ENCODE results near the gene IGLON5.

Gene IGLON5

DNA sequence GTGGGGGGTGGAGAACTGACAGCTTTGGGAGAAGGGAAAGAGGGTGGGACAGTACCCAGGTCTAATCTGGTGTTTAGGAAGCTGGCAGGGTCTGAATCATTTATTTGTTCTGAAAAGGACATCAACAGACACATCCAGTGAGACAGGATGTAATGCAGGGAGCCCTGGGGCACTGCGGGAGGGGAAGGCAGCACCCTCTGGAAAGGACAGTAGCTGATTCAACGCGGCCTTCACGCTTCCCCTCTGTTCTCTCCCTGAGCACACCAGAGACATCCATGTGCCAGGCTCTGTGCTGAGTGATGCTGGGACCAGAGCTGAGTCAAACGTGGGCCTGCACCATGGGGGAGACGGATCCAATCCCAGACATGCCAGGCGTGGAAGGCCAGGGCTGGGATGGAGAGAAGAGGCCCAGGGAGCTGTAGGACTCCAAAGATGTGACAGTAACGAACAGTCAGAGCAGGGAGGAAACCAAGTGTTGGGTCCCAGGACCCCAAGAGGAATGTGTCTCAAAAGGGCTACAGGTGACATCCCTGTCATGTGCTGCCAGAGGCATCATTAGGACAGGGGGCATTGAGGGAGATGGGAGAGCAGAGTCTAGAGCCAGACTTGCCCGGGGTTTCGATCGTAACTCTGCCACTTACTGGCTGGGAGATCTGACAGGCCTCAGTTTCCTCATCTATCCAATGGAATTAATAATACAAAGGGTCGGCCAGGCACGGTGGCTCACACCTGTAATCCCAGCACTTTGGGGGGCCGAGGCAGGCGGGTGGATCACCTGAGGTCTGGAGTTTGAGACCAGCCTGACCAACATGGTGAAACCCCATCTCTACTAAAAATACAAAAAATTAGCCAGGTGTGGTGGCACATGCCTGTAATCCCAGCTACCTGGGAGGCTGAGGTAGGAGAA is 53.0 kb downstream of the IGLON5 start:
- no peak for DNase-seq (ENCODE audit: low read depth in 2 of 2)

DNA sequence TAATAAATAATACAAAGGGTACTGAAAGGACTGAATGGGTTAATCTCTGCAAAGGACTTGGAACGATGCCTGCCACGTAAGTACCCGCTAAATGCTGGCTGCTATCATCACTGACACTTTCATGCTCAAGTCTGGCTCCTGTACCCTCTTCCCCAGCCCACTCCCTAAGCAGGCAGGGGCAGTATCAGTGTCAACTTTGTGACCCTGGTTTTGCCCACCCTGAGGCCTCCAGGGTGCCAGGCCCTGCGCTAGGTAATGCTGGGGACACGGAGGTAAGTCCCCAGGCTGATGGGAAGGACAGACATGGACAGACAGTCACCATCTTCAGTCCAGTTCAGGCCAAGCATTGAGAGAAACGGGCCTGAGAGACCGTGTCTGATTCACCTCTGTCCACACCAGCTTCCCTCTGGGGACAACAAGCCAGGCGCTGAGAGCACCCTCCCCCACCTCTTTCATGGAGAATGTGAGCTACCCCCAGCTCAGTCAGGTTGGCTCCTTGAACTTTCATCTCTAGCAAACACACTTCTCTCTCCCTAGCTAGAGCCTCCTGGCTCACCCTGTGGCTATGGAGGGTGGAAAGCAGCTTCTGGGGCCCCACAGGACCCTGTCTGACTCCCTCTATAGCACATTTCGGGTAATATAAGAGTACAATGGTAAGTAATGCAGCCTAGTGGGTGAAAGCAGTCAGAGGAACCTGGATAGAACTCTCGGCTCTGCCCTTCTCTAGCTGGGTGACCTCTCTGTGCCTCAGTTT is 53.9 kb downstream of the IGLON5 start:
- DNase-seq (ENCODE audit: low read depth in 2 of 2), result no peak

DNA sequence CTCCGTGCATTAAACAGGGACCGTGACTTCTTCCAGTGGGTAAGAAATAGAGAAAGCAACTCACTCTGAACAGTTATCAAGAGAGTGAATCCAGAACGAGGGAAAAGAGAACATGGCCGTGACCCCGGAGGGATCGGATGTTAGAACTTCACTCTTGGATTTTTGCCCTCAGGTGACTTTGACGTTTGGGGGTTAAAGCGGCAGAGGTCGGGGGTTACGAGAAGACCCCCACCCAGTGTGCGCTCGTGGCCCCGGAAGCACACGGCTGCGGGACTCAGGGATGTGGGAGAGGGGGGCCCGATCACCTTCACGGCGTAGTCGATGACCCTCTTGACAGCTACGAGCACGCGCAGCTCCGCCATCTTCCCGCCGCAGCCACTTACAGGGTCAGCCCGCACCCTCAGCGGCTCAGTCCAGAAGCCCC is 54.5 kb downstream of the IGLON5 start, which contains the start of gene ETFB:
ETFB (minus strand) TSS at position 424 of the 424 bp plus-strand sequence; CDS start at position 362, 62 bp downstream.
- DNase-seq (ENCODE audit: low read depth in 2 of 2), result no peak

DNA sequence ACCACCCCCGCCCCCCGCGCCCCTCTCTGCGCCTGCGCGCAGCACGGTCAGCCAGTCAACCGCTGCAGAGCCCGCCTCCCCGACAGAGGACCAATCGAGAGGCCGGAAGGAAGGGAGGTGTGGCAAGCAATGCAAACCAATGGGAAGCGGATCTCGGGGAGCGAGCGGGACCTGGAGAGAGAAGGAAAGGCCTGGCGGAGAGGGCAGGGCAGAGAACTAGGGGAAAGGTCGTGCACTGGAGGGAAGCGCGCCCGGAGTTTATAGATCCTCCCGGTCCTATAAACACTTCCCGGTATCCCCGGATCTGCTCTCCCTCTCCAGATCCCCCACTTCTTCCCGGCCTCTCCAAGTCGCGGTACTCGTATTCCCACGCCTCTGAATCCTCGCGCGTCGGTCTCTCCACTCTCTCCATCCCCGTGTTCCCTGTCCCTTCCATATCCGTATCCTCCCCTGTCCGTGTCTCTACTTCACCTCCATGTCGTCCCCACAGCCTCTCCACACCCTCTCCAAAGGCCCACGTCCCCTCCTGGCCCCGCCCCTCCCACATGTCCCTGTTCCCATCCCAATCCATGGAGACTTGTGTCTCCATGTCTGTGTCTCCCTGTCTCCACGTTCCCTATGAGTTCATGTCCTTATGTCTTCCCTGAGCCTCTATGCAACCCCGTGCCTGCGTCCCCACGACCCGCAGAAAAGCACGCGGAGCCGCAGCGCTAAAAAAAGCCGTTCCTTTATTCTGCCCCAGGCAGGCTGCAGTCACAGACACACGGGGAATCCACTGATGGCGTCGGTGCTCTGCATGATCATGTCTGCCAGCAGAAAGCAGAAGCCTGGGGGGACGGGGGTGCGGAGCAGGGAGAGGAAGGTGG is 55.2 kb downstream of the IGLON5 start:
- DNase-seq (ENCODE audit: low read depth in 2 of 2), result peak; percentile 88 to 92

DNA sequence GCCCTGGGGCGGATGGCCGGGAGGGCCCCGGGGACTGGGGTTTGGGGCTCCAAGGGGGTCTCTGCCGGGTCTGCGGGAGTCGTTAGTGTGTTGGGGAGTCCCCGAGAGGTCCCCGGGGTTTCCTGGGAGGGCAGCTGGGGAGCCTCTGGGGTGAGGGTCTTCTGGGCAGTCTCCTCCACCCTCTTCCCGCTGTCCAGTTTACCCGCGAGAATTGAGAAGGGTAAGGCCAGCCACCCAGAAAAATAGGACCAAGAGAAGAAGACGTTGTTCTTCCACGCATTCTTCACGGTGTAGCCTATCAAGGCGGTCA is 55.8 kb downstream of the IGLON5 start:
- no peak for DNase-seq (ENCODE audit: low read depth in 2 of 2)

DNA sequence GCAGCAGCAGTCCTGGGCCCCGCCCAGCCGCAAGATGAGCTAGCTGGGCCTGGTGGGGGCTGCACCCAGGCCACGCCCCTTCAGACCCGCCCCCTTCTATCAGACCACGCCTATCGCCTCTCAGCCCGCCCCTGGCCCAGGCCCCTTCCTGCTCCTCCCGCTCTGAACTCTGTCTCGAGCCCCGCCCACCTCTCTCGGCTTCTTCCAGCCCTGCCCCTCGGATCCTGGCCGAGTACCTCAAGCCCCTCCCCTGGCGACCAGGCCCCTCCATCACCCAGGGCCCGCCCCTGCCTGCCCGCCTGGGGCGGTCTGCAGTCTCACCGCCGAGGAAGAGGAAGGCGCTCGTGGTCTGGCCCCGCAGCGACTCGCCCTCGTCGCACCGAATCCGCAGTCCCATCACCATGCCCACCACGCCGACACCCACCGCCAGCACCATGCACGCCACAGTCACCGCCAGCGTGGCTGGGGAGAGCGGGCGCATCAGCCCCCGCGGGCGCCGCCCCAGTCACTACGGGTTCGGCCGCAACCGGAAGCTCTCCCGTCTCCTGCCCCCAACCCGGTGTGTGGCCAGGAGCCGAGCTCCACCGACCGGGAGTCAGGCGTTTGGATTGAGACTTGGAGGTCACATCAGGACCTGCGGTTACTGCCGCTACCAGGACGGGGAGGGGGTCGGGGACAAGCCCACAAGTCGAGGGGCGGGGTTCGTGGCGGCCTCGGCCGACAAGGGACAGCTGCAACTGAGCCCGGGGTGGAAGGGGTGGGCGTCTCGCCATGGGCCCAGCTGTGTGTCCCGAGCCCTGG is 56.3 kb downstream of the IGLON5 start:
- peak; percentile 96 to 97 for DNase-seq (ENCODE audit: low read depth in 2 of 2)

DNA sequence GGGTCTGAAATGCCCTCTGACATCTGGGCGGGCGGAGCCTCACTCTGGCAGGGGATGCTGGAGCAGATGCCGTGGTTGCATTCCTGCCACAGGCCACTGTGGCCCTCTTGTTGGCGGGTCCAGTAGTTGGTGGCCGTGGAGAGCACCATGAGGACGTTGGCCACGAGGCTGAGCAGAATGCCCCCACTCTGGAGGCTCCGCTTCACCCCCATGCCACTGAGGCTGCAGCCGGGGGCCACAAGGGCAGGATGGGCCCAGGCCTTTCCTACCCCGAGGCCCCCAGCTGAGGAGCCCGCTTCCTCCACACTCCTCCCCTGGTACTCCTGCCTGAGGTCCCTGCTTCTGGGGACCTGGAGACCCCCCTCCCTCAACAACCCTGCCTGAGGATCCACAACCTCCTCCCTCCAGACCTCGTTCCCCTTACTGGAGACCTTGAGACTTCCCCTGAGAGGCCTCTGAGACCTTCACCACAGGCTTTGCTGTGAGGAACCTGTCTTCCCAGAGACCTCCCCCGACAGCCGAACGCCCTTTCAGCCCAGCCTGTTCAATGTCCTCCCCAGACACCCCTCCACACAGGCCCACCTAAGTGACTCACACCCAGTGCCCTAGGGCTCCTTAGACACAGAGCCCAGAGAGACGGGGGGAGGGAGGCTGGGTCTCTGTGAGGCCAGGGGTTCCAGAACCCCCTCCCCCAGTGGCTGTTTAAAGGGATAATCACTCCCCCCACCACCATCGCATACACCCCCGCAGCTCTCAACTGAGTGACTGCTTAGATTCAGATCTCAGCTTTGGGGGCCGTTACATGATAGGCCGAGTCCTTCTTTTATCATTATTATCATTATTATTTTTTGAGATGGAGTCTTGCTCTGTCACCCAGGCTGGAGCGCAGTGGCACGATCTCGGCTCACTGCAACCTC is 57.2 kb downstream of the IGLON5 start, which contains the start of gene CLDND2:
CLDND2 (minus strand) TSS at position 638 of the 917 bp plus-strand sequence; CDS start at position 212, 426 bp downstream.
- DNase-seq (ENCODE audit: low read depth in 2 of 2), result peak in 1 of 2 donors; percentile 58

DNA sequence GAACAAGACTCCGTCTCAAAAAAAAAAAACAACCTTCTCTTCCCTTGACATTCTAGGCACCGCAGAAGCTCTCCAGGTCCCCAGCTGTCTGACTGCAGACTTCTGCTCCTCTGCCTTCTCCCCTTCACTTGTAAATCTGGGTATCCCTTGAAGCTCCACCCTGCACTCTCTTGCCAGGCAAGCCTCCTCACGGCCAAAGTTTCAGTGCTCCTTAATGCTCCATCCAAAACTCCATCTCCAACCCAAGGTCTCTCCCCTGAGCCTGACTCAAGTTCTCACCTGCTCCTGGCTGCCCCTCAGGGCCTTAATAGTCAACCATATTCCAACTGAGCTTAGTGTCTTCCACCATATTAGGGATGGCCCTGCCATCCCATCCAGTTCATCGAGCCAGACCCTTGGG is 58.8 kb downstream of the IGLON5 start:
- DNase-seq (ENCODE audit: low read depth in 2 of 2), result no peak

DNA sequence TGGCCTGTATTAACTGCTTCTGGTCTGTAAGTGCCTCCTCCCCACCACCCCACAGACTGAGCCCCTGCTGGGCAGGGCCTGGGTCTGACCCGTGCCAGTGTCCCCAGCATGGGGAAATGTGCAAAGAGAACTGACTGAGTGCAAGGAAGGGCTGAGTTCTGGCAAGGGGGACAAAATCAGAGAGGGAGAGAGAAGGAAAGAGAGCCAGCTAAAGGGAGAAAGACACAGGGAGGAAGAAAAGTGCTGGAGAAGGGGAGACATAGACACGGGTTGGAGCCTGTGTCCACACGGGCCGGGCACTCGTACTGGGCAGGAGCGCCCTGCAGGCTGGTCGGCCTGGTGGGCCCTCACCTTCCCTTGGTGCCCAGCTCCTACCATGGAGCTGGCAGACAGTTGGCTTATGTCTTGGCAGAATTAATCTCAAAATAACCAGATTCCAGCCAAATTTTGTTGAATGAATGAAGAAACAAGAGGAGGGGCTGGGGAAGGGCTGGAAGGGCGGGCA is 59.8 kb downstream of the IGLON5 start:
- no peak for DNase-seq (ENCODE audit: low read depth in 2 of 2)

DNA sequence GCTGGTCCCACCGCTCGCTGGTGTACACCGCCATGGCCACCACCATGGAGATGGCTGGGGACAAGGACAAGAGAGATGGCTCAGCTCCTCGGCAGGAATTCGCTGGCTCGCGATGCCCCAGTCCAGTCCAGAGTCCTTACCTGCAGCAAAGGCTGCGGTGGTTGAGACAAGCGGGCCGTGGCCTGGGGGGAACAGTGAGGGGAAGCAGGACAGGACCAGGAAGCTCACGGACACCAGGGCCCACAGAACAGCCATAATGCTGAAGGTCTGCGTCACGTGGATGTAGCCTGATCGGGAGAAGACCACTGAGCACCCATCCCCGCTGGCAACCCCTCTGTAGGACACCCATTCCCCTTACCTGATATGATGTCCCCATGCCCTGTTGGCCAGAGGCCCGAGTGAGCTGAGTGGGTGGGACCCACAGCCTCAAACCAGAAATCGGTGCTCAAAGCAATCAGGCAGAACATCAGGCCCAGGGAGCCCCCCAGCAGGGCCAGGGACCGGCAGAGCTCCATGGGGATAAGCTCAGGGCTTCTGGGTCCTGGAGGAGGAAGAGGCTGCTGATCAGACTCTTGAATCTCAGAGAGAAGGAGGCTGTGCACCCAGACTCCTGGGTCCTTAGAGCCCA is 60.7 kb downstream of the IGLON5 start:
- no peak for DNase-seq (ENCODE audit: low read depth in 2 of 2)

DNA sequence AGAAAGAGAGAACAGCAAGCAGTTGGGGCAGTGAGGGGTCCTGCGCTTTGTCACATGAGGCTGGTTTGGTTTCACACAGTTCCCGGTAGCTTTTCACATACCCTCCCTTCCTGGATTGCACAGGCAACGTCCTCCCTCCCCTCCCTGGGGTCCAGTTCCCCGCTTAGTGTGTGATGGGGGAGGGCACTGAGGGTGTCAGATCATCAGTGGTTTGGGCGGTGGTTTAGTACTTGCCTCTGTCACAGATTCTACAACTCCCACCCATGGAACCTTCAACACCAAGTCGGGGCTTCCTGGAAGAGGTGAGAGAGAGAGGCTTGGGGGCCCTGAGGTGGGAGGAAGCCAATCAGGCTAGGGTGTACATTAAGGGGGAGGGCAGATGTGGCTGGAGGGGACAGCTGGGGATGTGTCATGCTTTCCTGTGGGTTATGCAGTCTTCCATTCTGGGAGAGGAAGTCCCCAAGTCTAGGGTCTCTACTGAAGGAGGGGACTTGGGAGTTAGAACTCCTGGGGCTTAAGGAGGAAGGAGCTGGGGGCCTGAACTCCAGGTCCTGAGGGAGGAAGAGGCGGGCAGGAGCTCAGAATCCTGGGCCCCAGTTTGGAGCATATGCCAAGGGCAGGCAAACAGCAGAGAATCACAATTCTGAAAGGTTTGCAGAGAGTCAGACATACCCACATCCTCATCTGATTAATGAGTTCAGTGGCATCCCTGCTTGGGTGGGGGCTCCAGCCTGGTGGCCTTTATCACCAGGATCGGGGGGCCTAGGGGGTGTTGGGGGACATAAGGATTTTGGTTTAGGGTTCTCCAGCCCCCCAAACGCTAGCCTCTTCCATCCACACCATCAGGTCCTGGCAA is 61.4 kb downstream of the IGLON5 start, which contains the start of gene NKG7:
NKG7 (minus strand) TSS at position 6 of the 856 bp plus-strand sequence. CDS start 119 bp downstream, outside the sequence.
- DNase-seq (ENCODE audit: low read depth in 2 of 2), result peak; percentile 86 to 92

DNA sequence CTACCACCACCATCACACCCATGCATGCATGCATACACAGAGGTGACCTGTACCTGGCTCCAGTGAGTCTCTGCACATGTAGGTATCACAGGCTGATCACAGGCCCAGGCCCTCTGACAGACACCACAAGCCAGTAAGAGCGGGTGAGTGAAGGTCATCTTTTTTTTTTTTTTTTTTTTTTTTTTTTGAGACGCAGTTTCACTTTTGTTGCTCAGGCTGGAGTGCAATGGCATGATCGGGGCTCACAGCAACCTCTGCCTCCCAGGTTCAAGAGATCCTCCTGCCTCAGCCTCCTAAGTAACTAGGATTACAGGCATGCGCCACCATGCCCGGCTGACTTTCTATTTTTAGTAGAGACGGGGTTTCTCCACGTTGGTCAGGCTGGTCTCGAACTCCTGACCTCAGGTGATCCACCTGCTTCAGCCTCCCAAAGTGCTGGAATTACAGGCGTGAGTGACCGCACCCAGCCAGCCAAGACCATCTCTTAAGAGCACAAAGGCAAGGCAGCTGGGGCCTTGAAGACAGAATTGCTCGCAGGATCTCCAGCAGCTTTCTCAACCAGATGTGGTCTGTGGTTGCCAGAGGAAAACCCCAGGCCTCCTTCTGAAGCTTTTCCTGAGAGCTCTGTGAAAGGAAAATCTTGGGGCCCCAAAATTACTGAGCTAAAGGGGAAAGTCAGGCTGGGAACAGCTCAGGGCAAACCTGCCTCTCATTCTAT is 64.2 kb downstream of the IGLON5 start:
- no peak for DNase-seq (ENCODE audit: low read depth in 2 of 2)

DNA sequence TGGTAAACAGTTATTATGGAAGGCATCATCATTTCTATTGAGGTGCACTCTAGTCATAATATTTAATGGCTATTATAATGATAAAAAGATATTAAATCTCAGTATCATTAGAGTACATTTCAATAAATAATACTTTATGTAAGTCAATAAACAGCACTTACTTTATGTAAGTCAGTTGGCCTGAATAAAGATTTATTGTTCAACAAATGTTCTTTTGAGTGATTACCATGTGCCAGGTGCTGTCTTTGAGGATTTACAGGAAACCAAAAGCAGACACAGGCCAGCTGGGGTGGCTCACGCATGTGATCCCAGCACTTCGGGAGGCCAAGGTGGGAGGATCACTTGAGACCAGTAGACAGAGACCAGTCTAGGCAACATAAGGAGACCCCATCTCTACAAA is 66.0 kb downstream of the IGLON5 start:
- DNase-seq (ENCODE audit: low read depth in 2 of 2), result no peak

DNA sequence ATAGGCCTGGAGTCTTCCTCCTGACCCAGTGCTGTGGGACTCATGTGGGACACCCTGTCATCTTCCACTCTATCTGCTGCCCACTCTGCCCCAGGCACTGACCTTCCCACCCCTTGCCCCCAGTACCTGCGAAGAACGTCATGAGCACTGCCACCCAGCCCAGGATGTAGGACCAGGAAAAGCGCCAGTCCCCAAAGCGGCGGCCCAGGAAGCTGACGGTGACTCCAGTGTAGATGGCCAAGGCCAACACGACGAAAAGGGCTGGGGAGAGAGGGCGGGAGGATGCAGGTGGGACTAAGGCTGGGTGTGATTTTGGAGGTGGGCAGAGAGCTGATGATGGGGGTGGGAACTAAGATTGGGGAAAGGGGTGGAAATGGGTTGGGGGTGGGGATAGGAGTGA is 68.9 kb downstream of the IGLON5 start:
- no peak for DNase-seq (ENCODE audit: low read depth in 2 of 2)

Measured in stimulated activated CD8-positive, alpha-beta memory T cell treated with anti-CD3 and anti-CD28 coated beads, Interleukin-7, amount 100 ng/mL, for 4 hours (primary cell).